ENCODE data around the gene AVPI1. TPM values are rescaled to one million over a fixed set of nuclear protein-coding genes. Genes with fewer than 3 reads are reported as not detected.
"Not testable (repeated sequence)": the region's sequence is repeated elsewhere in the genome, so short reads cannot be mapped to it uniquely, and the experiment has no call there.

Gene AVPI1
- total RNA-seq, 4 donors from 2014 or later = 17.7 to 195 (median 69.0) TPM

DNA sequence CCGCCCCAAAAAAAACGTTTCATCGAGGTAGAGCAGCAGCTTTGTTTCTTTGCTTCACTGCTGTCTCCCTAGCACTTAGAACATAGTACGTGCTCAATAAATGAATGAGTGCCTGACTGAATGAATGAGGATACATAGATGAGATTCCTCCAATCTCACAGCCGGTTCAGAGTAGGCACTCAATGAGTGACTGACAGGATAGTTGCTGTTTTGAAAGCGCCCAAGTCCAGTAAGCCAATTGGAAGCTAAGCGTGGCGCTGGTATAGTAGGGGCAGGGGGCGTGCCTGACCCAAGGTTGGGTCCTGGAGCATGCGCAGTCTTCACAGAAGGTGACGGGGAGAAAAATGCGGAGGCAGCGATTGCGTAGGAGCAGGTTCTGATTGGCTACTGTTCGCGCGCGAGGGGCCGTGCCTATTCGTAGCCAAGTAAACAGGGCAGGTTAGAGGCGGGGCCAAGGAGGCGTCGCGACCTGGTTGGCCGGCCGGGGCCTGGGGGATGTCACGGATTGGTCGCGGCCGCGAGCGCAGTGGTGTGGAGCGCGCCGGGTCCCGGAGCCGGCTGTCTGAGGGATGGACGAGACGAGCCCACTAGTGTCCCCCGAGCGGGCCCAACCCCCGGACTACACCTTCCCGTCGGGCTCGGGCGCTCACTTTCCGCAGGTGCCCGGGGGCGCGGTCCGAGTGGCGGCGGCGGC is 46.7 kb downstream of the AVPI1 start, which contains the start of gene PI4K2A:
Gene PI4K2A (plus strand): TSS at position 498 of the 694 bp plus-strand sequence. CDS start 72 bp downstream, at position 570.
- peak; percentile 97 for DNase-seq (ENCODE audit: low spot score)
- TF ChIP-seq, protein P1, sequence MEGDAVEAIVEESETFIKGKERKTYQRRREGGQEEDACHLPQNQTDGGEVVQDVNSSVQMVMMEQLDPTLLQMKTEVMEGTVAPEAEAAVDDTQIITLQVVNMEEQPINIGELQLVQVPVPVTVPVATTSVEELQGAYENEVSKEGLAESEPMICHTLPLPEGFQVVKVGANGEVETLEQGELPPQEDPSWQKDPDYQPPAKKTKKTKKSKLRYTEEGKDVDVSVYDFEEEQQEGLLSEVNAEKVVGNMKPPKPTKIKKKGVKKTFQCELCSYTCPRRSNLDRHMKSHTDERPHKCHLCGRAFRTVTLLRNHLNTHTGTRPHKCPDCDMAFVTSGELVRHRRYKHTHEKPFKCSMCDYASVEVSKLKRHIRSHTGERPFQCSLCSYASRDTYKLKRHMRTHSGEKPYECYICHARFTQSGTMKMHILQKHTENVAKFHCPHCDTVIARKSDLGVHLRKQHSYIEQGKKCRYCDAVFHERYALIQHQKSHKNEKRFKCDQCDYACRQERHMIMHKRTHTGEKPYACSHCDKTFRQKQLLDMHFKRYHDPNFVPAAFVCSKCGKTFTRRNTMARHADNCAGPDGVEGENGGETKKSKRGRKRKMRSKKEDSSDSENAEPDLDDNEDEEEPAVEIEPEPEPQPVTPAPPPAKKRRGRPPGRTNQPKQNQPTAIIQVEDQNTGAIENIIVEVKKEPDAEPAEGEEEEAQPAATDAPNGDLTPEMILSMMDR (IDR thresholded peaks at IDR 0.05) = no peak
- ATAC-seq (ENCODE audit: low FRiP score) = peak; percentile 100

DNA sequence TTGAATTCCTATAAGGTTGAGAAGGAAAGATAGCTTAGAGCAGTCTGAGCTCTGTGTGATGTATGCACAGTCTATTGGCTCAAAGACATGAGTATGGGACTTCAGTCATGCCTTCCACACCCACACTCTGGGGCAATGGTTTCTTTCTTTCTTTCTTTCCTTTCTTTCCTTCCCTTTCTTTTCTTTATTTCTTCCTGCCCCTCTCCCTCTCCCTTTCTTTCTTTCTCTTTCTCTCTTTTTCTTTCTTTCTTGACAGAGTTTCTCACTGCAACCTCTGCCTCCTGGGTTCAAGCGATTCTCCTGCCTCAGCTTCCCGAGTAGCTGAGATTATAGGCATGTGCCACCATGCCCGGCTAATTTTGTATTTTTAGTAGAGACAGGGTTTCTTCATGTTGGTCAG is 48.0 kb downstream of the AVPI1 start:
- ATAC-seq (ENCODE audit: low FRiP score); DNase-seq (ENCODE audit: low spot score): not testable (repeated sequence)

DNA sequence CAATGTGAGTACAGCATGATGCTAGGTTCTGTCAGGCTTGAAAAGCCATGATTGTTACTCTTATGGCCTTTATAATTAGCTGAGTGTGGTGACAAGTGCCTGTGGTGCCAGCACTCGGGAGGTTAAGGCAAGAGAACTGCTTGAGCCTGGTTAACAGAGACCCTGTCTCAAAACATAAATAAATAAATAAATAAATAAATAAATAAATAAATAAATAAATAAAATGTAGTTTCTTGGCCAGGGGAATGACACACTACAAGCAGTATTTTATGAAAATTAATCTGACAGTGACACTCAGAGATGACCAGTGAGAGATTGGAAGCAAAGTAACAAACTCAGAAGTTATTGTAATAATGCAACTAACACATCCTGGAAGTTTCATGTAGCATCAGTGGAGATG is 51.5 kb downstream of the AVPI1 start:
- TF ChIP-seq, protein P1 (IDR thresholded peaks at IDR 0.05) = no peak
- ATAC-seq (ENCODE audit: low FRiP score) = no peak

DNA sequence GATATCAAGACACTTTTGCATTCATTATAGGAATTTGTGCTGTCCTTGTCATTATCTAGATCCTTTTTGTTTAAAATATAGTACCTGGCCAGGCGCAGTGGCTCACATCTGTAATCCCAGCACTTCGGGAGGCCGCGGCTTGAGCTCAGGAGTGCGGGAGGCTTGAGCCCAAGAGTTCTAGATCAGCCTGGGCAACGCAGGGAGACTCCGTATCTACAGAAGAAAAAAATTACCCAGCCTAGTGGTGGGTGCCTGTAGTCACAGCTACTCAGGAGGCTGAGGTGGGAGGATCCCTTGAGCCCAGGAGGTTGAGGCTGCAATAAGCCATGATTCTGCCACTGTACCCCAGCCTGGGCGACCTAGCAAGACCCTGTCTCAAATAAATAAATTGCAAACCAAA is 53.1 kb downstream of the AVPI1 start:
- DNase-seq (ENCODE audit: low spot score) (no peak), ATAC-seq (ENCODE audit: low FRiP score) (no peak)
- TF ChIP-seq, protein P1 (IDR thresholded peaks at IDR 0.05) = no peak

More for the DNA sequence above, 51.5 kb downstream of the AVPI1 start:
- no peak for DNase-seq (ENCODE audit: low spot score)

DNA sequence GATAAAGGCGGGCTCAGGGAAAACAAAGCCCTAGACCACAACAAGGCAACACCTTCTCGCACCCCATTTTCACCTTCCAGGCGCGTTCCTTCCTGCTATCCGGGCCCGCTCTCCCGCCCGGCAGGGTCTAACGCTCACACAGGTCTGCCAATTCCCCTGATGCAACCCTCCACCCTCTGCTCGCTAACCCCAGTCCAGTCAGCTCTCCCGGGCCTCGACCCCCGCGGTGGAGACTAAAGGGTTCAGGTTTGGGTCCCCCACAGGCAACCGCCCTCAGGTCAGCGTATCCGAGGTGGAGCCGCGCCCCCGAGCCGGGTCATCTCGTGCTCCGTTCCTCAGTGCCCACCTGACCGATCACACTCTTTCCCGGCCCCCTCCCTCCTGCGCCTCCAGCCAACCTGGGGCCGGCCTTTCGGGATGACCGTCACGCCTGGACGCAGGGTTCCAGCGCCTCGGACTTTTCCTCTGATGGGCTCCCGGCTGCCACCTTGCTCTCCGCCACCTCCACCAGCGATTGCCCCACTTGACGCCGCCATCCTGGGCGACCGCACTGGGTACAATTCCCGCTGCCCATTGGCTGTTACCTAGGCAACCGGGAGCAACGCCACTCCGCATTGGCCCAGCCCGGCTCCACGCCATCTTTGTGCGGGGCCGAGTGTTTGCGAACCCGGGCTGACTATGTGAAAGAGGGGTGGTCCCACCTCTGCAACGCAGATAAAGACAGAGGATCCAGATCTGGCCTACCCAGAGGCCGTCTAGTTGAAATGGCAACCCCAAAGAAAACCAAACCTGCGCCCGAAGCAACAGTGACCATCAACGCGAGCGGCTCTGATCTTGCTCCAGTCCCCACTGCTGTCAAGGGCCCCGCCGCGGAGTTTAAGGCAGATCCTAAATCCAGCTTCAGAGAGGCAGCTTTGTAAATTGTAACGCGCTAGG is 53.8 kb downstream of the AVPI1 start, which contains the start of gene MORN4:
Gene MORN4 (minus strand): TSS at position 552 of the 936 bp plus-strand sequence. CDS start 13,847 bp downstream, outside the sequence.
- DNase-seq (ENCODE audit: low spot score) (peak; percentile 84), ATAC-seq (ENCODE audit: low FRiP score) (peak; percentile 99)
- TF ChIP-seq, protein P1 (IDR thresholded peaks at IDR 0.05) = no peak

DNA sequence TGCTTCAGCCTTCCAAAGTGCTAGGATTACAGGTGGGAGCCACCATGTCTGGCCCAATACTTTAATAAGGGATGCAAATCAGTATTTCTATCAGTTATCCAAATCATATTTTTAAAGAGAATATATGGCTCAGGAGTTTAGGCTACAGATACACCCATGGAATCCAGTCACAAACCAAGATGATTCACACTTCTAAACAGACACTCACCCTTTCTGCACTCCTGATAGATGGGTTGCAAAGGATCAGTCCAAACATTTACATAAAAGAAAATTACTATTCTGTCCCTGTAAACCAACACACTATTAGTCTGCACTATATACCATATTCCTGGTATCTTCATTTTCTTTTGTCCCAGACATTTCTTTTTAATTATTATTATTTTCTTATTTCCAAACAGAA is 55.9 kb downstream of the AVPI1 start:
- ATAC-seq (ENCODE audit: low FRiP score) = no peak
- TF ChIP-seq, protein P1 (IDR thresholded peaks at IDR 0.05) = no peak
- no peak for DNase-seq (ENCODE audit: low spot score)

DNA sequence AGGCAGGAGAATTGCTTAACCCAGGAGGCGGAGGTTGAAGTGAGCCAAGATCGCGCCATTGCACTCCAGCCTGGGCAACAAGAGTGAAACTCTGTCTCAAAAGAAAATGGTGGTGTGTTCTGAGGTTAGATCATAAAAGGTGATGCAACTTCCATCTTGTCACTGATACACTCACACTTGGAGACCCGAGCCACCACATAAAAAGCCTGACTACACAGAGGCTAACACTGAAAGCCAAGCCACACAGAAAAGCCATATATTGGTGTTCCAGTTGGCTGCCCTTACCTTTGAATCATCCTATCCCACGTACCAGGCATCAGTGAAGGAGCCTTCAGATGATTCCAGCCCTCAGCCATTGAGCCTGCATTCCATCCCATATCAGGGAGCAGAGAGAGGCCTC is 57.8 kb downstream of the AVPI1 start:
- DNase-seq (ENCODE audit: low spot score) (no peak), ATAC-seq (ENCODE audit: low FRiP score) (no peak)
- TF ChIP-seq, protein P1 (IDR thresholded peaks at IDR 0.05) = no peak
